ENCODE results near the gene CDH3. TPM values are rescaled to one million over a fixed set of nuclear protein-coding genes. Genes with fewer than 3 reads are reported as not detected.

CDH3 gene
- total and polyA plus RNA-seq, 2 of the 8 experiments (the other 6 are each of a cell fraction or from before 2014, with no cell fraction given) = 146 to 171 TPM

- Histone ChIP-seq H3K23ac (ENCODE audit: insufficient read length) (no peak overlapping the region), H3K27ac (ENCODE audit: low read depth, low read length) (no peak overlapping the region), H3K4ac (replicated peaks; ENCODE audit: insufficient read length, low read depth, low read length) (no peak overlapping the region), H2BK120ac (replicated peaks; ENCODE audit: low read depth, low read length) (no peak overlapping the region), H3K27me3 (replicated peaks in 1 of 4; ENCODE audit: control insufficient read depth in 3 of 4, extremely low read depth in 1 of 4, insufficient read depth in 3 of 4, low read length in 3 of 4) (no peaks in the 10 kb centered on the region), H3K18ac (ENCODE audit: extremely low read depth, low read length) (no peak overlapping the region), H3K79me1 (ENCODE audit: low read depth, low read length) (no peaks in the 10 kb centered on the region; the same call in 1 of the 2 replicates), H2BK12ac (ENCODE audit: low read depth, low read length) (no peak overlapping the region), H4K91ac (replicated peaks; ENCODE audit: insufficient read length, low read length) (no peak overlapping the region), H2AK5ac (ENCODE audit: low read depth, low read length) (no peak overlapping the region), H3K56ac (replicated peaks; ENCODE audit: insufficient read length, low read depth, low read length) (no peak overlapping the region), H4K8ac (ENCODE audit: extremely low read depth, insufficient read depth, low read length) (no peak overlapping the region), H3K79me2 (ENCODE audit: control insufficient read depth in 1 of 2, insufficient read depth in 2 of 2, low read length in 2 of 2) (no peaks in the 10 kb centered on the region), H3K9ac (replicated peaks in 1 of 4; ENCODE audit: extremely low read depth in 1 of 4, low read depth in 3 of 4, low read length in 3 of 4) (no peak overlapping the region), H2AFZ (ENCODE audit: low read length) (no peak overlapping the region), H3K9me3 (ENCODE audit: insufficient read depth in 2 of 2, low read depth in 1 of 2, low read length in 1 of 2) (no peaks in the 10 kb centered on the region), H3K4me3 (ENCODE audit: extremely low read depth in 1 of 4, insufficient read depth in 2 of 4, low read depth in 3 of 4, low read length in 4 of 4) (no peak overlapping the region), H3K4me1 (replicated peaks in 1 of 4; ENCODE audit: control insufficient read depth in 3 of 4, insufficient read depth in 4 of 4, low read length in 3 of 4) (no peaks in the 10 kb centered on the region), H3K4me2 (ENCODE audit: insufficient read depth in 1 of 2, low read depth in 2 of 2, low read length in 2 of 2) (no peak overlapping the region), H3K14ac (ENCODE audit: insufficient read length) (no peak overlapping the region), H3K23me2 (ENCODE audit: low read depth, low read length) (no peaks in the 10 kb centered on the region), H2BK20ac (ENCODE audit: low read length) (no peak overlapping the region), H4K5ac (ENCODE audit: insufficient read length, low read depth, low read length) (no peak overlapping the region), H4K20me1 (replicated peaks in 1 of 2; ENCODE audit: control insufficient read depth in 1 of 2, insufficient read depth in 2 of 2, low read length in 2 of 2) (no peaks in the 10 kb centered on the region), H2BK15ac (ENCODE audit: low read length) (no peak overlapping the region), H2BK5ac (ENCODE audit: low read depth, low read length) (no peak overlapping the region), H3K36me3 (ENCODE audit: control insufficient read depth in 2 of 4, insufficient read depth in 4 of 4, low read length in 3 of 4) (peaks cover 6 to 33% (median 23%) of the 10 kb centered on the region in 4 experiments; a peak in 7 of 8 replicates)
- DNase-seq (ENCODE audit: low read depth in 1 of 2, low spot score in 2 of 2) (no peak), FAIRE-seq (no peak)
- CTCF ChIA-PET (ENCODE audit: partially characterized antibody) = interaction anchor here (0.5 to 4.8 kb wide), 7 partner anchors 25 to 147 kb away, joined by 3 to 20 read pairs (median 4); no protein-coding TSS in a partner anchor
- POLR2A ChIA-PET (ENCODE audit: partially characterized antibody) = interaction anchor here (0.6 to 1.1 kb wide), 6 partner anchors 14 to 171 kb away, joined by 3 to 4 read pairs (median 3); no protein-coding TSS in a partner anchor
- 92% methylated on average over 5 of the region's 5 CpGs; no CpG with 5 or more reads in 1 of the 2 experiments for WGBS, 2 experiments (ENCODE audit: extremely low coverage in 1 of 2, insufficient coverage in 1 of 2, insufficient read length in 1 of 2, insufficient replicate concordance in 2 of 2, low coverage in 1 of 2, low lambda C conversion rate in 2 of 2, missing lambda C conversion rate in 1 of 2)
- TF ChIP-seq TCF12 (IDR thresholded peaks at IDR 0.05; ENCODE audit: low read depth, low read length) = no peak
- TF ChIP-seq PHF8 (conservative IDR thresholded peaks at IDR 0.05; ENCODE audit: low read depth, low read length) = no peak
- TF ChIP-seq RAD21 (IDR thresholded peaks at IDR 0.05 in 1 of 2, conservative IDR thresholded peaks at IDR 0.05 in 1 of 2; ENCODE audit: low read depth in 2 of 2, low read length in 2 of 2) = no peak
- TF ChIP-seq RNF2 (IDR thresholded peaks at IDR 0.05; ENCODE audit: borderline replicate concordance, low read depth, low read length, missing control alignments, poor library complexity, severe bottlenecking) = no peak
- TF ChIP-seq KDM5A (IDR thresholded peaks at IDR 0.05; ENCODE audit: low read length) = no peak
- no peak for TF ChIP-seq CEBPB (IDR thresholded peaks at IDR 0.05; ENCODE audit: low read depth, low read length)
- TF ChIP-seq YY1 (IDR thresholded peaks at IDR 0.05; ENCODE audit: low read depth, low read length) = no peak
- no peak for TF ChIP-seq KDM1A (IDR thresholded peaks at IDR 0.05; ENCODE audit: borderline replicate concordance, low read length)
- TF ChIP-seq SP4 (IDR thresholded peaks at IDR 0.05; ENCODE audit: low read length) = no peak
- TF ChIP-seq CHD2 (IDR thresholded peaks at IDR 0.05; ENCODE audit: low read length) = no peak
- no peak for TF ChIP-seq TBP (IDR thresholded peaks at IDR 0.05; ENCODE audit: low read depth, low read length)
- TF ChIP-seq SP2 (IDR thresholded peaks at IDR 0.05; ENCODE audit: low read length) = no peak
- no peak for TF ChIP-seq POU5F1 (IDR thresholded peaks at IDR 0.05; ENCODE audit: low read depth, low read length)
- no peak for TF ChIP-seq SUZ12 (IDR thresholded peaks at IDR 0.05; ENCODE audit: low read length)
These were observed 55.7 kb downstream of the CDH3 start for GRCh38 chr16:68700831-68701230.
